ENCODE results near the gene LARGE1.

DNA sequence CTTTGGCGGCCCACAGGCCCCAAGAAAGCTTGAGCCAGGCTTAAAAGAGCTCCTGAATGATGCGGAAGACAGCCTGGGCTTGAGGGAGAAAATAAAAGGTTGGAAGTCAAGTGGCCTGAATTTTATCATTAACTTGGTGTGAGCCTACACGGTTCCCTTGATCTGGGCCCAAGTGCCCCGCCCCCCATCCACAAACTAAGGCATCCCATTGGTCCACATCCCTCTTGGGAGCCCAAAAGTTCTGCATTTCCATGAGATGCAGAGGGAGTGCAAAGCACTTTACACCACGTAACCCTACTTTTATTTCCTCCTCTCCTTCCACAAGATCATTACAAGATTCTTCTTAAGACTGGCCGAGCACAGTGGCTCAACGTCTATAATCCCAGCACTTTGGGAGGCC is 22.2 kb downstream of the LARGE1 start:
- no peak for TF ChIP-seq EZH2 (IDR thresholded peaks at IDR 0.05; ENCODE audit: low read length, unreplicated experiment)
- TF ChIP-seq, protein P1, sequence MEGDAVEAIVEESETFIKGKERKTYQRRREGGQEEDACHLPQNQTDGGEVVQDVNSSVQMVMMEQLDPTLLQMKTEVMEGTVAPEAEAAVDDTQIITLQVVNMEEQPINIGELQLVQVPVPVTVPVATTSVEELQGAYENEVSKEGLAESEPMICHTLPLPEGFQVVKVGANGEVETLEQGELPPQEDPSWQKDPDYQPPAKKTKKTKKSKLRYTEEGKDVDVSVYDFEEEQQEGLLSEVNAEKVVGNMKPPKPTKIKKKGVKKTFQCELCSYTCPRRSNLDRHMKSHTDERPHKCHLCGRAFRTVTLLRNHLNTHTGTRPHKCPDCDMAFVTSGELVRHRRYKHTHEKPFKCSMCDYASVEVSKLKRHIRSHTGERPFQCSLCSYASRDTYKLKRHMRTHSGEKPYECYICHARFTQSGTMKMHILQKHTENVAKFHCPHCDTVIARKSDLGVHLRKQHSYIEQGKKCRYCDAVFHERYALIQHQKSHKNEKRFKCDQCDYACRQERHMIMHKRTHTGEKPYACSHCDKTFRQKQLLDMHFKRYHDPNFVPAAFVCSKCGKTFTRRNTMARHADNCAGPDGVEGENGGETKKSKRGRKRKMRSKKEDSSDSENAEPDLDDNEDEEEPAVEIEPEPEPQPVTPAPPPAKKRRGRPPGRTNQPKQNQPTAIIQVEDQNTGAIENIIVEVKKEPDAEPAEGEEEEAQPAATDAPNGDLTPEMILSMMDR (conservative IDR thresholded peaks at IDR 0.05; ENCODE audit: low read depth, low read length): no peak
- no peak for TF ChIP-seq EZH2phosphoT487 (IDR thresholded peaks at IDR 0.05; ENCODE audit: borderline replicate concordance, low read length)
